Esophagus squamous epithelium (tissue), 5 donors: ENCODE data around the gene RNF149. TPM values are rescaled to one million over a fixed set of nuclear protein-coding genes. Genes with fewer than 3 reads are reported as not detected.

Source experiments
- DNase-seq: peaks from one replicate; lab custom pipeline; 2025; lab: John Stamatoyannopoulos, UW
- H3K27ac ChIP-seq, 4 donors: fragments of 200-600 bp; sonication (generic); one replicate each; pipeline ENCODE4 v1.5.1; 2016 to 2019; ENCODE audit warnings: mild to moderate bottlenecking in 1 of 4
- H3K27me3 ChIP-seq, 4 donors: fragments of 200-600 bp; sonication (generic); 1 replicate in 3 of 4; 2 replicates in 1 of 4; pipeline versions ENCODE4 v1.5.1 to v1.6.0; 2017 to 2021; ENCODE audit warnings: antibody characterized with exemption in 1 of 4
- H3K36me3 ChIP-seq, 3 donors: fragments of 200-600 bp; sonication (generic); one replicate each; pipeline ENCODE4 v1.5.1; 2016 to 2019
- H3K4me1 ChIP-seq, 3 donors: fragments of 200-600 bp; sonication (generic); one replicate each; pipeline ENCODE4 v1.5.1; 2017 to 2019
- H3K4me3 ChIP-seq, 4 donors: fragments of 200-600 bp; sonication (generic); 1 replicate in 3 of 4; 2 replicates in 1 of 4; pipeline ENCODE4 v1.5.1; 2016 to 2019; ENCODE audit warnings: mild to moderate bottlenecking in 2 of 4, moderate library complexity in 1 of 4
- H3K9me3 ChIP-seq, 3 donors: fragments of 200-600 bp; sonication (generic); one replicate each; pipeline ENCODE4 v1.5.1; 2016 to 2019
- CTCF ChIP-seq, 6 experiments: fragments of 450-650 bp in 4 of 6; fragments of 200-600 bp in 2 of 6; sonication (generic) in 2 of 6; IDR thresholded peaks; one replicate each; pipeline ENCODE4 v1.5.1; 2016 to 2019; ENCODE audit warnings: antibody characterized with exemption in 6 of 6, mild to moderate bottlenecking in 4 of 6, moderate library complexity in 4 of 6
- POLR2A ChIP-seq, 4 donors: fragments of 450-650 bp; IDR thresholded peaks; one replicate each; pipeline ENCODE4 v1.6.1; 2017; ENCODE audit warnings: antibody characterized with exemption in 4 of 4, mild to moderate bottlenecking in 4 of 4, moderate library complexity in 3 of 4
- WGBS, 2 donors: methylation state at CpG; one replicate each; pipeline ENCODE4 v1.1.5; 2018; 5-methylcytosine and 5-hydroxymethylcytosine counted together
- intact Hi-C: fragments of 100-400 bp; cut with DNase I; formaldehyde crosslinking; loops from one replicate; pipeline ENCODE4 v1.15.0; 2022
- total RNA-seq, 4 donors: library from RNA; depleted of rRNA; stranded (reverse); fragments of >200 nt; gene quantifications; one replicate each; pipeline ENCODE4 v1.1.0, GENCODE V29; 2016
- donor health status: DM: yes; HTN: yes; CAD: no.

The RNF149 gene
- total RNA-seq, 4 donors from 2014 or later: 80.3 to 117 (median 110) TPM

DNA sequence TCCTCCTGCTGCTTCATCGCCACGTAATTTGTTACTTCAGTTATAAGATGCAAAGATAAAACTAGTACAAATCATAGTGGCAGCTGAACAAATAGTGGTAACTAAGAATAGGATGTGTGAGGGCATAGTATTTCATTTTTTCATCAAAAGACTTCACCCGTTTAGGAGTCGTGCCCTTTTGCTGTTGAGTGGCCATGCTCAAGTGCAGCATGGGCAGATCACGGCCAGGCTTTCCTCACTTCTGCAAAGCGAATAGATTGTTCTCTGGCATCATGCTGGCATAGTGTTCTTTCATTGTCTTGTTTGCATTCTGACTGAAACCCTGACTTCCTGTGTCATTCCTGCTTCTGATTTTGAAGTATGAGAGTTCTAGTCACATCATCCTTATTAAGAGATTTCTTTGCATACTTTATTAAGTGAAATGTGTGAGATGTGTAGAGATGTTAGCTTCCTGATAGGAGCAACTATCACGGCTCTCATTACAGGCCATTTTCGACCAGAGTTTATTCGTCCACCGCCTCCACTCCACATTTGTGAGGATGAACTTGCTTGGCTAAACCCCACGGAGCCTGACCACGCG is 44.1 kb downstream of the RNF149 start:
- Histone ChIP-seq H3K36me3 (peaks cover 15 to 96% (median 30%) of the 10 kb centered on the region in 3 donors), H3K4me1 (peaks cover 0 to 15% (median 0%) of the 10 kb centered on the region in 3 donors), H3K27ac (no peak overlapping the region), H3K27me3 (no peaks in the 10 kb centered on the region), H3K4me3 (no peak overlapping the region), H3K9me3 (no peaks in the 10 kb centered on the region)
- no peak for TF ChIP-seq POLR2A (IDR thresholded peaks at IDR 0.05)
- TF ChIP-seq CTCF (IDR thresholded peaks at IDR 0.05): no peak
- 89 to 91% methylated on average over 11 to 13 of the region's 13 CpGs for WGBS, 2 donors
- DNase-seq: no peak
- intact Hi-C loops: no loop called here

GRCh38 chr2:101263377-101263800 is 45.1 kb downstream of the RNF149 start:
- H3K9me3 ChIP-seq: no peaks in the 10 kb centered on the region
- 89 to 91% methylated on average over 1 of the region's 1 CpG for whole genome bisulfite sequencing, 2 donors
- intact Hi-C loops: no loop called here
- H3K36me3 ChIP-seq: peaks cover 14 to 96% (median 32%) of the 10 kb centered on the region in 3 donors
- peaks cover 0 to 15% (median 0%) of the 10 kb centered on the region in 3 donors for H3K4me1 ChIP-seq
- no peaks in the 10 kb centered on the region for H3K27me3 ChIP-seq
- TF ChIP-seq POLR2A (IDR thresholded peaks at IDR 0.05) (no peak), CTCF (IDR thresholded peaks at IDR 0.05) (no peak)
- no peak overlapping the region for H3K4me3 ChIP-seq
- H3K27ac ChIP-seq: no peak overlapping the region
- DNase-seq: no peak

DNA sequence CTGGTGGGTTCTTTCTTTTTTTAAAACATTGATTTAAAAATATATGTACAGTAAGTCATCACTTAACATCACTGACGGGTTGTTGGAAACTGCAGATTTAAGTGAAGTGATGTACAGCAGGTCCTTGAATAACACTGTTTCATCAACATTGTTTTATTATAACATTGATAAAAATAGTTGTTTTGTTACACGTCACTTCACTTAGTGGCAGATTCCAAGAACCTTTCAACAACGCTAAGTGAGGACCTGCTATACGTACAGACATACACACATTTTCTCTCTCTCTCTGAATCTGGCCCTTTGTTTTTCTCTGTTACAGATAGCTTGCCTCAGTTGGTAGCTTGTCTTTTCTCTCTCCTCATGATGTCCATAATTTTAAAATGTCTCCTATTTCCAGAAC is 46.4 kb downstream of the RNF149 start:
- no peak overlapping the region for H3K27ac ChIP-seq
- no peak for TF ChIP-seq POLR2A (IDR thresholded peaks at IDR 0.05)
- no peak for TF ChIP-seq CTCF (IDR thresholded peaks at IDR 0.05)
- 85 to 96% methylated on average over 4 of the region's 4 CpGs for WGBS, 2 donors
- no peak for DNase-seq
- H3K4me1 ChIP-seq: peaks cover 0 to 25% (median under 1%) of the 10 kb centered on the region in 3 donors
- peaks cover 6 to 93% (median 32%) of the 10 kb centered on the region in 3 donors for H3K36me3 ChIP-seq
- no peak overlapping the region for H3K4me3 ChIP-seq
- no peaks in the 10 kb centered on the region for H3K9me3 ChIP-seq
- no peaks in the 10 kb centered on the region for H3K27me3 ChIP-seq
- intact Hi-C loops: no loop called here

DNA sequence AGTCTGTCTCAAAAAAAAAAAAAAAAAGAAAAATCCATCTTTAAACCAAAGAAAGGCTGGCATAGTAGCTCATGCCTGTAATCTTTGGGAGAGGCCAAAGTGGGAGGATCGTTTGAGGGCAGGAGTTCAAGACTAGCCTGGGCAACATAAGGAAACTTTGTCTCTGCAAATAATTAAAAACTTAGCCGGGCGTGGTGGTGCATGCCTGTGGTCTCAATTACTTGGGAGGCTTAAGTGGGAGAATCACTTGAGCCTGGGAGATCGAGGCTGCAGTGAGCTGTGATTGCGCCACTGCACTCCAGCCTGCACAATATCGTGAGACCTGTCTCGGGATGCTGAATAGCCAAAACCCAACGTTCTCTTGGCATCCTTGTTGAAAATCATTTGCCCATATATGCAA is 49.7 kb downstream of the RNF149 start:
- no peak for TF ChIP-seq CTCF (IDR thresholded peaks at IDR 0.05)
- no peak for TF ChIP-seq POLR2A (IDR thresholded peaks at IDR 0.05)
- intact Hi-C loops: loop anchor here (10.0 kb wide), 1 partner anchor 46 kb away; the partner anchor contains the start of gene RNF149
- 89 to 91% methylated on average over 8 of the region's 8 CpGs for WGBS, 2 donors
- Histone ChIP-seq H3K36me3 (peaks cover 0 to 61% (median 23%) of the 10 kb centered on the region in 3 donors), H3K9me3 (no peaks in the 10 kb centered on the region), H3K27ac (no peak overlapping the region), H3K4me3 (no peak overlapping the region), H3K4me1 (peaks cover 18 to 44% (median 28%) of the 10 kb centered on the region in 3 donors), H3K27me3 (no peaks in the 10 kb centered on the region)
- no peak for DNase-seq

- Histone ChIP-seq H3K27me3 (no peaks in the 10 kb centered on the region), H3K9me3 (no peaks in the 10 kb centered on the region), H3K4me3 (no peak overlapping the region), H3K36me3 (peaks cover 0 to 38% (median 4%) of the 10 kb centered on the region in 3 donors), H3K27ac (peak overlapping the region; percentile 4 to 55 (median 31)), H3K4me1 (peaks cover 20 to 58% (median 35%) of the 10 kb centered on the region in 3 donors)
- WGBS, 2 donors: 94 to 95% methylated on average over 2 of the region's 2 CpGs
- DNase-seq: no peak
- TF ChIP-seq POLR2A (IDR thresholded peaks at IDR 0.05): no peak
- TF ChIP-seq CTCF (IDR thresholded peaks at IDR 0.05): no peak
- intact Hi-C loops: loop anchor here (10.0 kb wide), 1 partner anchor 48 kb away; the partner anchor contains the start of gene RNF149
These were observed 52.2 kb downstream of the RNF149 start for GRCh38 chr2:101256316-101256715.
